Measurements from ENCODE around the gene CPNE9.

CPNE9 gene

DNA sequence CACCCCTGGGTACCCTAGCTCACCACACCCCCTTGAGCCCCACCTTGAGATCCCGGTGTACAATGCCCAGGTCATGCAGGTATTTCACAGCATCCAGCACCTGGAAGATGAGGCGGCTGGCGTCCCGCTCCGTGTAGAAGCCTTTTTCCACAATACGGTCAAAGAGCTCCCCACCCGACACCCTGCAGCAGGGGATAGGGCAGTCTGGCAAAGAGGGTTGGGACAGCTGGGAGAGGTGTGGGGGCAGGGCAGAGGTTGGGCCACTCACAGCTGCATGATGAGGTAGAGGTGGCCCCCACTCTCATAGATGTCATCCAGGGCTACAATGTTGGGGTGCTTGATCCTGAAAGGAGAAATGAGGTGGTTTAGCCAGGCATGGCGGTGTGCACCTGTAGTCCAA, 59.2 kb downstream of the CPNE9 start:
- Histone ChIP-seq H3K27me3 (ENCODE audit: insufficient read depth, low read length) (no peaks in the 10 kb centered on the region), H3K9me2 (ENCODE audit: low read depth, low read length) (no peaks in the 10 kb centered on the region), H3K4me2 (ENCODE audit: low read length) (no peak overlapping the region), H3K4me3 (ENCODE audit: low read depth, low read length, poor library complexity, severe bottlenecking) (no peak overlapping the region), H4K20me1 (ENCODE audit: insufficient read depth, low read length) (no peaks in the 10 kb centered on the region), H3K9ac (ENCODE audit: low read length) (no peak overlapping the region), H2AFZ (ENCODE audit: low read length) (no peak overlapping the region), H3K79me2 (ENCODE audit: insufficient read depth, low read length) (no peaks in the 10 kb centered on the region), H3K4me1 (ENCODE audit: insufficient read depth, low read length, severe bottlenecking) (no peaks in the 10 kb centered on the region), H3K36me3 (ENCODE audit: insufficient read depth, low read length) (peaks cover 27% of the 10 kb centered on the region), H3K27ac (ENCODE audit: low read depth, low read length, poor library complexity, severe bottlenecking) (no peak overlapping the region), H3F3A (ENCODE audit: insufficient read depth, low read length) (0 out of 2 replicates have a peak, but pooled peaks cover 6% of the 10 kb centered on the region), H3K9me3 (ENCODE audit: low read length) (no peaks in the 10 kb centered on the region)
- TF ChIP-seq, protein P1, sequence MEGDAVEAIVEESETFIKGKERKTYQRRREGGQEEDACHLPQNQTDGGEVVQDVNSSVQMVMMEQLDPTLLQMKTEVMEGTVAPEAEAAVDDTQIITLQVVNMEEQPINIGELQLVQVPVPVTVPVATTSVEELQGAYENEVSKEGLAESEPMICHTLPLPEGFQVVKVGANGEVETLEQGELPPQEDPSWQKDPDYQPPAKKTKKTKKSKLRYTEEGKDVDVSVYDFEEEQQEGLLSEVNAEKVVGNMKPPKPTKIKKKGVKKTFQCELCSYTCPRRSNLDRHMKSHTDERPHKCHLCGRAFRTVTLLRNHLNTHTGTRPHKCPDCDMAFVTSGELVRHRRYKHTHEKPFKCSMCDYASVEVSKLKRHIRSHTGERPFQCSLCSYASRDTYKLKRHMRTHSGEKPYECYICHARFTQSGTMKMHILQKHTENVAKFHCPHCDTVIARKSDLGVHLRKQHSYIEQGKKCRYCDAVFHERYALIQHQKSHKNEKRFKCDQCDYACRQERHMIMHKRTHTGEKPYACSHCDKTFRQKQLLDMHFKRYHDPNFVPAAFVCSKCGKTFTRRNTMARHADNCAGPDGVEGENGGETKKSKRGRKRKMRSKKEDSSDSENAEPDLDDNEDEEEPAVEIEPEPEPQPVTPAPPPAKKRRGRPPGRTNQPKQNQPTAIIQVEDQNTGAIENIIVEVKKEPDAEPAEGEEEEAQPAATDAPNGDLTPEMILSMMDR (IDR thresholded peaks at IDR 0.05; ENCODE audit: low read length): no peak
- TF ChIP-seq EZH2 (IDR thresholded peaks at IDR 0.05; ENCODE audit: borderline replicate concordance, low read length): no peak

DNA sequence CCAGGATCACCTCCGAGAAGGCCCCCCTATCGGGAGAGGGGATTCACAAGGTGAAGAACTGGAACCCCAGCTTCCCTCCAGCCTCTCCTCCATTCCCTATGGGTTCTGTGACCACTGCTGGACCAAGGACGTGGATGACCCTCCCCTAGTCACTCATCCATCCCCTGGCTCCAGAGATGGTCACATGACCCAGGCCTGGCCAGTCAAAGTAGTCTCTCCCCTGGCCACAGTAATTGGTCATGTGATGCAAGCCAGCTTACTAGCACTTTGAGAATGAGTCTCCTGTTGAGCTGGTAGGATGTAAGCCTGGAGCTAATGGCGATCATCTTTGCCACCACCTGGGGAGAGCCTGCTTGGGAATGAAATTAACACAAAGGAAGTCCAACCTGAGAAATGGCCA, 62.2 kb downstream of the CPNE9 start:
- TF ChIP-seq, protein P1 (IDR thresholded peaks at IDR 0.05; ENCODE audit: low read length): no peak
- TF ChIP-seq EZH2 (IDR thresholded peaks at IDR 0.05; ENCODE audit: borderline replicate concordance, low read length): no peak
- Histone ChIP-seq H3F3A (ENCODE audit: insufficient read depth, low read length) (0 out of 2 replicates have a peak, but pooled peaks cover 6% of the 10 kb centered on the region), H4K20me1 (ENCODE audit: insufficient read depth, low read length) (no peaks in the 10 kb centered on the region), H2AFZ (ENCODE audit: low read length) (no peak overlapping the region), H3K27me3 (ENCODE audit: insufficient read depth, low read length) (no peaks in the 10 kb centered on the region), H3K4me2 (ENCODE audit: low read length) (no peak overlapping the region), H3K9me2 (ENCODE audit: low read depth, low read length) (no peaks in the 10 kb centered on the region), H3K79me2 (ENCODE audit: insufficient read depth, low read length) (no peaks in the 10 kb centered on the region), H3K4me3 (ENCODE audit: low read depth, low read length, poor library complexity, severe bottlenecking) (no peak overlapping the region), H3K27ac (ENCODE audit: low read depth, low read length, poor library complexity, severe bottlenecking) (no peak overlapping the region), H3K9me3 (ENCODE audit: low read length) (no peaks in the 10 kb centered on the region), H3K36me3 (ENCODE audit: insufficient read depth, low read length) (0 out of 2 replicates have a peak, but pooled peaks cover 3% of the 10 kb centered on the region), H3K9ac (ENCODE audit: low read length) (no peak overlapping the region), H3K4me1 (ENCODE audit: insufficient read depth, low read length, severe bottlenecking) (peaks cover 8% of the 10 kb centered on the region)

DNA sequence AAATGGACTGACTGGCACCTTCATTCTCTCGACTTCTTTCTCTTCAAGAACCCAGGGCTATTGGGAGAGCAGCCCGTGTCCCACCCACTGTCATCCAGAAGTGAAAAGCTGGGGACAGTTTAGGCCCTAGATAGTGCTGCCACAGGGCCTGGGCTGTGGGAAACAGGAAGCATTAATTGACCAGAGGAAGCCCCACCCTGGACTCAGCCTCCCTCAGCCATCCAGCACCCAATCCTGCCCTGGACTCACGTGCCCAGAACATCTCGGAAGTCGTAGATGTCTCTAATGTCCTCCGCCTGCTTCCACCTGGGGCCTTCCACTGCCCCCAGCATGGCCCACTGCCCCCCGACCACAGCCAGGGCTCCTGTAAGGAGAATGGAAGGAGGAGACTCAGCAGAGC, 63.8 kb downstream of the CPNE9 start:
- Histone ChIP-seq H3K4me1 (ENCODE audit: insufficient read depth, low read length, severe bottlenecking) (peaks cover 8% of the 10 kb centered on the region), H3K4me2 (ENCODE audit: low read length) (no peak overlapping the region)

More for the DNA sequence above, 63.8 kb downstream of the CPNE9 start:
- H2AFZ ChIP-seq (ENCODE audit: low read length): no peak overlapping the region
- no peaks in the 10 kb centered on the region for H3K79me2 ChIP-seq (ENCODE audit: insufficient read depth, low read length)
- H4K20me1 ChIP-seq (ENCODE audit: insufficient read depth, low read length): no peaks in the 10 kb centered on the region
- H3K9ac ChIP-seq (ENCODE audit: low read length): no peak overlapping the region
- no peaks in the 10 kb centered on the region for H3K36me3 ChIP-seq (ENCODE audit: insufficient read depth, low read length)
- 0 out of 2 replicates have a peak, but pooled peaks cover 3% of the 10 kb centered on the region for H3F3A ChIP-seq (ENCODE audit: insufficient read depth, low read length)
- no peak overlapping the region for H3K27ac ChIP-seq (ENCODE audit: low read depth, low read length, poor library complexity, severe bottlenecking)
- TF ChIP-seq EZH2 (IDR thresholded peaks at IDR 0.05; ENCODE audit: borderline replicate concordance, low read length): no peak
- TF ChIP-seq, protein P1 (IDR thresholded peaks at IDR 0.05; ENCODE audit: low read length): no peak
- no peaks in the 10 kb centered on the region for H3K27me3 ChIP-seq (ENCODE audit: insufficient read depth, low read length)
- H3K4me3 ChIP-seq (ENCODE audit: low read depth, low read length, poor library complexity, severe bottlenecking): no peak overlapping the region
- no peaks in the 10 kb centered on the region for H3K9me3 ChIP-seq (ENCODE audit: low read length)
- no peaks in the 10 kb centered on the region for H3K9me2 ChIP-seq (ENCODE audit: low read depth, low read length)
